HAP-1 (cell line): ENCODE data around the gene TRIM46.
"Not testable (repeated sequence)": the region's sequence is repeated elsewhere in the genome, so short reads cannot be mapped to it uniquely, and the experiment has no call there.

Source experiments
- DNase-seq, 2 experiments: peaks; one replicate each; pipeline ENCODE4 v3.0.0-alpha.2; 2016 to 2020; ENCODE audit warnings: low spot score in 2 of 2
- H3K27me3 ChIP-seq: fragments of 250-450 bp; sonication (Bioruptor Pico); 2 replicates; pipeline ENCODE4 v1.5.1; 2020; ENCODE audit warnings: low read depth, mild to moderate bottlenecking, moderate library complexity
- H3K36me3 ChIP-seq: fragments of 250-450 bp; sonication (Bioruptor Pico); replicated peaks from 2 replicates; pipeline ENCODE4 v1.5.1; 2020; ENCODE audit warnings: mild to moderate bottlenecking
- H3K4me1 ChIP-seq: fragments of 250-450 bp; sonication (Bioruptor Pico); 2 replicates; pipeline ENCODE4 v1.5.1; 2020; ENCODE audit warnings: mild to moderate bottlenecking
- H3K4me3 ChIP-seq: fragments of 250-450 bp; sonication (Bioruptor Pico); 2 replicates; pipeline ENCODE4 v1.5.1; 2020; ENCODE audit warnings: mild to moderate bottlenecking, moderate library complexity
- H3K9me3 ChIP-seq: fragments of 250-450 bp; sonication (Bioruptor Pico); 2 replicates; pipeline ENCODE4 v1.5.1; 2020; ENCODE audit warnings: mild to moderate bottlenecking, moderate library complexity
- in situ Hi-C: fragments of 300-500 bp; cut with MboI; formaldehyde crosslinking; loops from 3 replicates; pipeline ENCODE4 v1.14.3; 2020; ENCODE audit warnings: low sequenced_read_pairs, inconsistent platforms, mixed read lengths

TRIM46 gene

DNA sequence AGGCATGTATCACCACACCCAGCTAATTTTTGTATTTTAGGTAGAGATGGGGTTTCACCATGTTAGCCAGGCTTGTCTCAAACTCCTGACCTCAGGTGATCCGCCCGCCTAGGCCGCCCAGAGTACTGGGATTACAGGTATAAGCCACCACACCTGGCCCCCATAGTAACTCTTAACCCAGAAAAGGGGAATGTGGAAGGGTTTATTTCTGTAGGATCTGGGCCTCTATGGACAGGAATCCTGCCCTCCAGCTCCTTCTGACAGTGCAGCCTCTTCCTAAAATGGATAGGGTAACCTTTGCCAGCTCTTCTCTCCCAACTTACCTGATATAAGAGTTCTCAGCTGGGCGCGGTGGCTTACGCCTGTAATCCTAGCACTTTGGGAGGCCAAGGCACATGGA is 11.0 kb upstream of the TRIM46 start:
- DNase-seq, H3K9me3 ChIP-seq, H3K4me3 ChIP-seq, H3K36me3 ChIP-seq, H3K27me3 ChIP-seq, in situ Hi-C loops, H3K4me1 ChIP-seq: not testable (repeated sequence)

DNA sequence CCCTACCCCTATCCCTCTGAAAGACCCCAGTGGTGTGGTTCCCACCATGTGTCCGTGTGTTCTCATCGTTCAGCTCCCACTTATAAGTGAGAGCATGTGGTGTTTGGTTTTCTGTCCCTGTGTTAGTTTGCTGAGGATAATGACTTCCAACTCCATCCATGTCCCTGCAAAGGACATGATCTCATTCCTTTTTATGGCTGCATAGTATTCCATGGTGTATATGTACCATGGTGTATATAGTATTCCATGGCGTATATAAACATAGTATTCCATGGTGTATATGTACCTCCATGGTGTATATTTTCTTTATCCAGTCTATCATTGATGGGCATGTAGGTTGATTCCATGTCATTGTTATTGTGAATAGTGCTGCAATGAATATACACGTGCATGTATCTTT is 9.9 kb upstream of the TRIM46 start:
- in situ Hi-C loops, H3K4me1 ChIP-seq, H3K9me3 ChIP-seq, H3K27me3 ChIP-seq, H3K36me3 ChIP-seq, DNase-seq, H3K4me3 ChIP-seq: not testable (repeated sequence)

DNA sequence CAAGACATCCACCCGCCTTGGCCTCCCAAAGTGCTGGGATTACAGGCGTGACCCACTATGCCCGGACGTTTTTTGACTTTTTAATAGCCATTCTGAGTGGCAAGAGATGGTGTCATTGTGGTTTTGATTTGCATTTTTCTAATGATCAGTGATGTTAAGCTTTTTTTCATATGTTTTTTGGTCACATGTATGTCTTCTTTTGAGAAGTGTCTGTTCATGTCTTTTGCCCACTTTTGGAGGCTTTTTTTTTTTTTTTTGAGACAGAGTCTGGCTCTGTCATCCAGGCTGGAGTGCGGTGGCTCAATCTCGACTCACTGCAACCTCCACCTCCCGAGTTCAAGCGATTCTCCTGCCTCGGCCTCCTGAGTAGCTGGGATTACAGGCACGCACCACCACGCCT is 9.0 kb upstream of the TRIM46 start:
- not testable (repeated sequence) for H3K4me1 ChIP-seq, H3K27me3 ChIP-seq, DNase-seq, H3K36me3 ChIP-seq, H3K4me3 ChIP-seq, H3K9me3 ChIP-seq
- in situ Hi-C loops, result loop anchor here (5.0 kb wide), 1 partner anchor 72 kb away; no protein-coding TSS in a partner anchor

DNA sequence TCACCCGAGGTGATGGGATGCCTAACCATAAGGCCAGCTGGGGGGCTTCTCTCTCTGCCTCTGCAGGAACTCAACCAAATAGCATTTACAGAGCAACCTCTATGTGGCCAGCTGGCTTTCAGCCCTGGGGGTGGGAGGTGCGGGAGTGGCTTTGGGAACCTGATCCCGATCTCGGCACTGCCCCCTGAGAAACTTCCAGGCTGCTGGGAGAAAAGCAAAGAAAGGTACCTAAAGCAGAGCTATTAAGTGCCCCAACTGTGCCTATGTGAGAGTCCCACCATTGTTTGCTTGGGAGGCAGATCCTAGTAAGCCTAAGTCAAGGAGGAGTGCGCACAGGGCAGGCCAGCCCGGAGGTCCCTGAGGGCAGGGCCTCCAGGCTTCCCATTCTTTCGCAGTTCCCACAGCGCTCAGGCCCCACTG is 7.6 kb upstream of the TRIM46 start:
- H3K36me3 ChIP-seq, result peaks cover 11% of the 10 kb centered on the region
- H3K27me3 ChIP-seq, result no peaks in the 10 kb centered on the region
- H3K9me3 ChIP-seq, result no peaks in the 10 kb centered on the region; the same call in 1 of the 2 replicates
- H3K4me1 ChIP-seq, result no peaks in the 10 kb centered on the region
- no peak overlapping the region for H3K4me3 ChIP-seq
- DNase-seq, result no peak
- in situ Hi-C loops, result loop anchor here (5.0 kb wide), 1 partner anchor 74 kb away; no protein-coding TSS in a partner anchor

DNA sequence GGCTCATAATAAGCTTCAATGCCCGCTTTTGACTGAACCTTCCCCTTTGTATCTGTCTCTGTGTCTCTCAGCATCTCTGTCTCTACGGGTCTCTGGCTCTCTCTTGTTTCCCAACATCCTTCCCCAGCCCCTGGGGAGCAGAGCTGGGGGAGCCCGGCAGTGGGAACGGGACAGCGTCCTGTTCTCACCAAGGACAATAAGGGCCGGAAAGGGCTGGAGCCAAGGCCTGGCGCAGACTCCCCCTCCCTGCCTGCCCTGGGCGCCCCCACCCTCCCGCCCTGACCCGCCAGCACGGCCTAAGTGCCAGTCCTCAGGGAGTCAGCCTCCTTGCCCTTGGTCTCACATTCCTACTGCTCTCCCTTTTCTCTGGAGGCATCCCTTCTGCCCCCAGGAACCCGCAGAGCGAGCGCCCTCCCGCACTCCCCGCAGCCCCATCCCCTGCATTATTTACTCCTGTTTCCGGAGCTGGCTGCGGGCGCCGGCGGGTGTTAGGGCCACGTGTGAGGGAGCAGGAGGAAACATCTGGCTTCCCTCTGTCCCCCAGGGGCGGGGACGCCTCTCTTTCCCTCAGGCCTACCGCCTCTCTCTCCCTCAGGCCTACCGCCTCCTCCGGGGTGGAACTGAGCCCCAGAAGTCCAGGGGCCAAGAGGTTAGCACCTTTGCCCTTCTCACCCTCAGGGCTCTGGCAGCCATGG is 7.0 kb upstream of the TRIM46 start:
- Histone ChIP-seq H3K4me3 (no peak overlapping the region), H3K4me1 (no peaks in the 10 kb centered on the region), H3K9me3 (no peaks in the 10 kb centered on the region; the same call in 1 of the 2 replicates), H3K36me3 (peaks cover 12% of the 10 kb centered on the region), H3K27me3 (no peaks in the 10 kb centered on the region)
- in situ Hi-C loops, result loop anchor here (5.0 kb wide), 1 partner anchor 74 kb away; no protein-coding TSS in a partner anchor
- DNase-seq, result no peak

DNA sequence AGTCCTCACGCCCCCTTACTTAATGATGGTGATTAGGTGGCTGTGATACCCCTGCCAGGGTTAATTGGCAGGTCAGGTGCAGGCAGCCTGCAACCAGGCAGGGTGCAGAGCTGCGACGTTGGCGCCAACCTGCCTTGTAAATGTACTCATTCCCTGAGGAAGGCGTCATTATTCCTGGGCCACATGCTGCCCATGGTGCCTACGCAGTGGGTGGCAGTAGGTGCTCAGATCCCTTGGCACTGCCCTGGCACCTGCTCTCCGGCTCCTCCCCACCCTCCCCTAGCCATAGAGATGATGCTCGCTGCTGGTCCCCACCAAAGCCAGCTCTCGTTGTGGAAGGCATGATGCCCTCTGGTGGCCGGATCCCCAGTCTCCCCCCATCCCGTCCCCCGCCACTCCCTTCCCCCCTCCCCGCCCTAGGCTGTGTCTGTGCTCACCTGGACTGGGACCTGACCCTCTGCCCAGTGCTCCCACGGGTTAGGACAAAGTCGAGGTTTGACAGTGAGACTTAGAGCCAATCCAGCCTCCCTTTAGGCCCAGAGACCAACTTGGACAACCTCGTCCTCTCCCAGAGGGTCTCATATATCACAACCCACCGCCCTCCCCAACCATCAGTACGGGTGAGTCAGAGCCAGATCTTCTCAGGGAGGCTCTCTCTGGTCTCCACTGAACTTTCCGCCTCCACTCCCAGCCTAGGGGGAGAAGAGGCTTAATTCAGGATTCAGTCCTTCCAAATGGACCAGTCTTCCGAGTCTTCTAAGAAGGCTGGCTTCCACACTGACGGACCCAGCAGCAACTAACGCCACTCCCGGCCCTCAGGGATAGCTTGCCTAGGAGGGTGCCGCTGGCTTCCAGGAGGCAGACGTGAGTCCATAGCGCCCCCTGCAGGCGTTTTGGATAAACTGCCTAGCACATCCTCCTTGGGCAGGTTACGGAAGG is 6.2 kb upstream of the TRIM46 start:
- Histone ChIP-seq H3K9me3 (no peaks in the 10 kb centered on the region; the same call in 1 of the 2 replicates), H3K36me3 (peaks cover 12% of the 10 kb centered on the region), H3K4me1 (no peaks in the 10 kb centered on the region), H3K4me3 (peak overlapping the region; percentile 15), H3K27me3 (no peaks in the 10 kb centered on the region)
- DNase-seq, result peak; percentile 78 to 94
- in situ Hi-C loops, result loop anchor here (5.0 kb wide), 1 partner anchor 75 kb away; no protein-coding TSS in a partner anchor

DNA sequence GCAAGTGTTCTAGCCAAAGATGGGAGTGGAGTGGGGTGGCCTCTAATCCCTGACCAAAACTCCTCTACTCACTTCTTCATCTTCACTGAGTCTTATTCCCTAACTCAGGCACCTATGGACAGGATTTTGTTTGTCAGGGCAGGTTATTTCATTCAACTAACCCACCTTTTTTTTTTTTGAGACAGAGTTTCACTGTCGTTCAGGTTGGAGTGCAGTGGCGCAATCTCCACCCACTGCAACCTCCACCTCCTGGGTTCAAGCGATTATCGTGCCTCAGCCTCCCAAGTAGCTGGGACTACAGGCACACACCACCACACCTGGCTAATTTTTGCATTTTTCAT is 5.6 kb upstream of the TRIM46 start:
- in situ Hi-C loops, result loop anchor here (5.0 kb wide), 1 partner anchor 76 kb away; no protein-coding TSS in a partner anchor
- H3K4me3 ChIP-seq, H3K27me3 ChIP-seq, DNase-seq, H3K4me1 ChIP-seq, H3K9me3 ChIP-seq: not testable (repeated sequence)
- peaks cover 12% of the 10 kb centered on the region for H3K36me3 ChIP-seq

DNA sequence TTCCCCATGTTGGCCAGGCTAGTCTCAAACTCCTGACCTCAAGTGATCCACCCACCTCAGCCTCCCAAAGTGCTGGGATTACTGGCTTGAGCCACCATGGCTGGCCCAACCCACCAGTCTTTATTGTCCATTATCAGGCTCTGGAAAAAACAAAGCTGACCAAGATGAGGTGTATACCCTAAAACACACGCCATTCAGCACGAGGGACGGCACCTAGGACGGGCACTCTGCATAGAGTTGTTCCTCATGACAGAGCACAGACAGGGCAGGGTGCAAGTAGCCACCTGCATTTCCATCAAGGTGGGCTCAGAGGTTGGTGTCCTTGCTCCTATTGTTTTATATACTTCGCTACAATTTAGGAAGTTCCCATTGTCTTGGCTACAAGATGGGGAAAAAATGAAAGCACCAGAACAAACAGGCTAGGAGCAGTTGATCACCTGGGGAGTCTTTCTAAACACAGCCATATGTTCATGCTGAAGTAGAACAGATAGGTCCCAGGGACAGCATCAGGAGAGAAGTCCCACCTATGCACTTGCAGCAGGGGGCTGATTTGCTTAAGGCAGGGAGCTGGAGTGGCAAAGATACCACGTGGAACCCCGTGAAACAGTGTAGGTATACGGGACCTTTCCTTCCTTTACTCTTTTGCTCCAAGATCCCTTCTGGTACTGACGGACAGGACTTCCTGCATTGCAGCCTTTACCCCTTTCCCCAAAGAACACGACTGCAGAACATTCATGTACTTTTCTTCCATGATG is 5.0 kb upstream of the TRIM46 start:
- no peak for DNase-seq
- H3K9me3 ChIP-seq, result no peaks in the 10 kb centered on the region; the same call in 1 of the 2 replicates
- H3K4me3 ChIP-seq, result no peak overlapping the region
- H3K27me3 ChIP-seq, result no peaks in the 10 kb centered on the region
- H3K4me1 ChIP-seq, result no peaks in the 10 kb centered on the region
- peaks cover 12% of the 10 kb centered on the region for H3K36me3 ChIP-seq
- in situ Hi-C loops, result loop anchor here (5.0 kb wide), 1 partner anchor 76 kb away; no protein-coding TSS in a partner anchor

DNA sequence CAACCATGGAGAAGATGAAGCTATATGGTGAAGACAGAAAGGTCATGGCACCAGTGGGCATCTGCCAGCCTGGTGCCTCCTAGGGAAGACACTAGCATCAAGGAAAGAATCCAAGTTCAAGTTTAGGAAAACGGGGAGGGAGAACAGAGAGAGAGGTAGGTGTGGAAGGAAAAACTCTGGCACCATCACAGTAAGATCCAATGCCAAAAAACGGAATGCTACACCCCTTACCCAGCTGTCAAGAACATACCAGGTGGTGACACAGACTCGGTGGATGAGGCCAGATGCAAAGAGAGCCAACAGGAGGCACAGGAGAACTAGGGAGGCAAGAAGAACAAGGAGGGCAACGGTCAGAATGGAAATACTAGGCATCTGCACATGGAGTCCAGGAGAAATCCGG is 4.1 kb upstream of the TRIM46 start:
- Histone ChIP-seq H3K36me3 (peaks cover 12% of the 10 kb centered on the region), H3K27me3 (no peaks in the 10 kb centered on the region), H3K4me1 (no peaks in the 10 kb centered on the region; the same call in 1 of the 2 replicates), H3K4me3 (no peak overlapping the region), H3K9me3 (no peaks in the 10 kb centered on the region; the same call in 1 of the 2 replicates)
- DNase-seq, result no peak
- in situ Hi-C loops, result loop anchor here (5.0 kb wide), 1 partner anchor 77 kb away; no protein-coding TSS in a partner anchor

DNA sequence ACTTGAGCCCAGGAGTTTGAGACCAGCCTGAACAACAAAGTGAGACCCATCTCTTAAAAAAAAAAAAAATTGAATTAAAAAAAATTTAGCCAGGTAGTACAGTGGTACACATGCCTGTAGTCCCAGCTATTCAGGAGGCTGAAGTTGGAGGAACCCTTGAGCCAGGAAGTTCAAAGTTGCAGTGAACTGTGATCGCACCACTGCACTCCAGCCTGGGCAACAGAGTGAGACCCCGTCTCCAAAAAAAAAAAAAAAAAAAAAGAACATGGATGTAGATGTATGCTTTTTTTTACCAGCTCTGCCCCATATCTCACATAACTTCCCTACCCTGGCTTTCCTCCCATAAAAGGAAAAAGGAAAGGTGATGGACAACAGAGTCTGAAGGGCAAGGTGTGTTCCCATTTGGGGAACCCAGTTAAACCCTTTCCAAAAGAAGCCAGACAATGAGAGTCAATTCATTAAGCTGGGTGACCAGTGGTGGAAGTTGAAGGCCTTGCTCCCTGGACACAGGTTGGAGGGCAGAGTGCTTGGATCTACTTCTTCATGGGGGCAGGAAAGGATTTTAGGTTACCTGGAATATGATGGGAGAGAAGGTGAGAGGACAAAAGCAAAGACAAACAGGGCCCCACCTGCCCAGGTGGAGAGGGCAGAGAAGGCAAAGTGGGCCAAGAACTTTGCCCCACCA is 3.4 kb upstream of the TRIM46 start:
- Histone ChIP-seq H3K4me1 (no peaks in the 10 kb centered on the region; the same call in 1 of the 2 replicates), H3K27me3 (no peaks in the 10 kb centered on the region), H3K36me3 (peaks cover 12% of the 10 kb centered on the region), H3K9me3 (no peaks in the 10 kb centered on the region), H3K4me3 (no peak overlapping the region)
- no peak for DNase-seq
- in situ Hi-C loops, result no loop called here

DNA sequence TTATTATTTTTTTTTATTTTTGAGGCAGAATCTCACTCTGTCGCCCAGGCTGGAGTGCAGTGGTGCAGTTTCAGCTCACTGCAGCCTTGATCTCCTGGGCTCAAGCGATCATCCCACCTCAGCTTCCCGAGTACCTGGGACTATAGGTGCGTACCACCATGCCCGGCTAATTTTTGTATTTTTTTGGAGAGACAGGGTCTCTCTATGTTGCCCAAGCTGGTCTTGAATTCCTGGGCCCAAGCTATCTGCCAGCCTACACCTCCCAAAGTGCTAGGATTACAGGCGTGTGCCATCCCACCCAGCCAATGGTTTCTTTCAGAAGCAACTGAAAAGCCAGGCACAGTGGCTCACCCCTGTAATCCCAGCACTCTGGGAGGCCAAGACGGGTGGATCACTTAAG is 2.8 kb upstream of the TRIM46 start:
- H3K36me3 ChIP-seq, result peaks cover 12% of the 10 kb centered on the region
- DNase-seq, result no peak
- H3K9me3 ChIP-seq, result no peaks in the 10 kb centered on the region
- in situ Hi-C loops, result no loop called here
- no peak overlapping the region for H3K4me3 ChIP-seq
- H3K27me3 ChIP-seq, result no peaks in the 10 kb centered on the region
- no peaks in the 10 kb centered on the region; the same call in 1 of the 2 replicates for H3K4me1 ChIP-seq

DNA sequence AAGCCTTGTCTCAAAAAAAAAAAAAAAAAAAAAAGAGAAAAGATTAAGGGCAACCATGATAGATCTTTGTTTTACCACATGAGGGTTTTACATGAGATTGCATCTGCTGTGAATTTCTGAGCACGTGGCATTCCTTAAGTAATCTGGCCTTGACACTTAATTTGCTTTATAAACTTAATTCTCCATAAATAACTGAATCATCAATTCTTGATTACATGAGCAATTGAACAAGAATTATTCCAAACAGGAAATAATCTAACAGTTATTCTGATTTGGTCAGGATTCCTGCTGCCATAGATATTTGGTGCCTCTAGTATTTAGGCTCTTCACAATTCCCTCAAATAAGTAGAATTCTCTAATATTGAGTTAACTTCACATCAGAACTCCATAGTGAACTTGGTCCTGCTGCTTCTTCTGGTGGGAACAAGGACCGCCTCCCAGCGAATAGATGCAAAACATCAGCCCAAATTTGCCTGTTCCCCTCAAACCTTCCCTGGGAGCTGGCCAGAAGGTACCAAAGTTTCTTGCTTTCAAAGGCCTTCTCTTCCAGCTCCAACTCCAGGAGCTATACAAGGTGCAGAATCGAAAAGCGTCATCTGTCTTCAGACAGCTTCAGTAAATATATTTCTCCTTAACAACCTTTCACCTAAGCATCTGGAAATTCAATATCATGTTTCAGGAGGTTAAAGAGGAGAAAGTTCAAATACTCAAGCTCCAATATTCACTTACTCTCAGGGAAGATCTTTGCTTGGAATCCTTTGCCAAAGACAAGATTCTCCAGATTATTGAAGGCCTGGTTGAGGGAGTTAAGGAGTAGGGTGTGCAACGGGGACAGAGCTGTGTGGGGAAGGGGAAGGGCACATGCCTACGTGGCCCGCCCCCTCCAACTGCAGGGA is 1.6 kb upstream of the TRIM46 start:
- in situ Hi-C loops, result no loop called here
- H3K4me3 ChIP-seq, result peak overlapping the region; percentile 71
- no peaks in the 10 kb centered on the region for H3K9me3 ChIP-seq
- H3K4me1 ChIP-seq, result no peaks in the 10 kb centered on the region; the same call in 1 of the 2 replicates
- peaks cover 12% of the 10 kb centered on the region for H3K36me3 ChIP-seq
- no peak for DNase-seq
- no peaks in the 10 kb centered on the region for H3K27me3 ChIP-seq
